Lower leg skin (tissue), 4 donors: ENCODE measurements around the gene ANK3. TPM values are rescaled to one million over a fixed set of nuclear protein-coding genes. Genes with fewer than 3 reads are reported as not detected.

Source experiments
- DNase-seq, 2 donors: peaks; one replicate each; pipeline ENCODE4 v3.0.0-alpha.2; 2019; ENCODE audit warnings: low spot score in 2 of 2
- H3K4me3 ChIP-seq: fragments of 200-600 bp; sonication (generic); 2 replicates; pipeline ENCODE4 v1.5.1; 2017; ENCODE audit warnings: mild to moderate bottlenecking, low read depth; ENCODE audit not compliant: poor library complexity, severe bottlenecking
- POLR2A ChIP-seq, 2 donors: fragments of 450-650 bp; IDR thresholded peaks; one replicate each; pipeline ENCODE4 v1.6.1; 2016 to 2017; ENCODE audit warnings: antibody characterized with exemption in 2 of 2, mild to moderate bottlenecking in 1 of 2, moderate library complexity in 1 of 2
- WGBS, 2 donors: methylation state at CpG; one replicate each; pipeline ENCODE4 v1.1.5; 2018; 5-methylcytosine and 5-hydroxymethylcytosine counted together
- intact Hi-C: fragments of 100-400 bp; cut with DNase I; formaldehyde crosslinking; loops from one replicate; pipeline ENCODE4 v1.15.0; 2023; ENCODE audit warnings: low total_unique reads
- total RNA-seq, 4 donors: library from RNA; depleted of rRNA; stranded (reverse); fragments of >200 nt; gene quantifications; one replicate each; pipeline ENCODE4 v1.1.0, GENCODE V29; 2016
- TF ChIP-seq, protein P1 (sequence below), 3 donors: fragments of 450-650 bp; IDR thresholded peaks; one replicate each; pipeline ENCODE4 v1.5.1; 2016; ENCODE audit warnings: antibody characterized with exemption in 3 of 3, mild to moderate bottlenecking in 3 of 3, moderate library complexity in 2 of 3

The ANK3 gene
- total RNA-seq, 4 donors from 2014 or later = 76.2 to 107 (median 91.5) TPM

DNA sequence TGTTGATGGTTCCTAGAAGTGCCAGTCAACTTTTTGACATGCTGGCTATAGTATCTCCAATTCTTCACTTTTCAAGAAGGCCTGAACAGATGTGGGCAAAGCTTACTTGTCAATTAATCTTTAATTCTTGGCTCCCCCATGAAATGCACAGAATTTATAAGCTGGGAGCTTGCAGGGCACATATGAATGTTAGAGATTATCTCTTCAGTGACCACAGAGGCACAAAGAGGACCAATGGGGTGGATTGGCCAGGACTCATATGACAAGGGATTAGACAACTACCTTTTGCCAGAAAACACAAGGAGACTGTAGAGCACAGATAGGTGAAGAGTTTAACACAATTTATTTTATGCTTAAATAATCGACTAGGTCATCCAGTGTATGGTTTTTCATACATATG, 361.6 kb downstream of the ANK3 start:
- intact Hi-C loops = no loop called here
- 87 to 89% methylated on average over 1 of the region's 1 CpG for WGBS, 2 donors

DNA sequence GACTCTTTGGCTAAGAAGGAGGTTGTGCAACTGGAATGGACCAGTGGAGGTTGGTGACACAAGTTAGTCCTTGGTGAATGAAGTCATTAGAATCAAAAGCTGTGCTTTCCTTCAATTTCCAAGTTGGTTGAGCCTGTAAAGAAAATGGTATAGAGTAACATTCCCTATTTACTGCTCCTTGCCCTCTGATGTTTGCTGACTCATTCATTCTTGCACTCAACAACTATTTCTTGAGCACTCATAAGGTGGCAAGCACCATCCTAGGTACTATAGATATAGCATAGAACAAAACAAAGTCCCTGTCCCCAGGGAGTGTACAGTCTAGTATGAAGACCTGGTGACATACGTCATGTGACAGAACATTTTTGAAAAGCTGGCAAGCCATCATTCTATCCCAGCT, 364.4 kb downstream of the ANK3 start:
- DNase-seq = no peak
- TF ChIP-seq POLR2A (IDR thresholded peaks at IDR 0.05) = no peak
- TF ChIP-seq, protein P1, sequence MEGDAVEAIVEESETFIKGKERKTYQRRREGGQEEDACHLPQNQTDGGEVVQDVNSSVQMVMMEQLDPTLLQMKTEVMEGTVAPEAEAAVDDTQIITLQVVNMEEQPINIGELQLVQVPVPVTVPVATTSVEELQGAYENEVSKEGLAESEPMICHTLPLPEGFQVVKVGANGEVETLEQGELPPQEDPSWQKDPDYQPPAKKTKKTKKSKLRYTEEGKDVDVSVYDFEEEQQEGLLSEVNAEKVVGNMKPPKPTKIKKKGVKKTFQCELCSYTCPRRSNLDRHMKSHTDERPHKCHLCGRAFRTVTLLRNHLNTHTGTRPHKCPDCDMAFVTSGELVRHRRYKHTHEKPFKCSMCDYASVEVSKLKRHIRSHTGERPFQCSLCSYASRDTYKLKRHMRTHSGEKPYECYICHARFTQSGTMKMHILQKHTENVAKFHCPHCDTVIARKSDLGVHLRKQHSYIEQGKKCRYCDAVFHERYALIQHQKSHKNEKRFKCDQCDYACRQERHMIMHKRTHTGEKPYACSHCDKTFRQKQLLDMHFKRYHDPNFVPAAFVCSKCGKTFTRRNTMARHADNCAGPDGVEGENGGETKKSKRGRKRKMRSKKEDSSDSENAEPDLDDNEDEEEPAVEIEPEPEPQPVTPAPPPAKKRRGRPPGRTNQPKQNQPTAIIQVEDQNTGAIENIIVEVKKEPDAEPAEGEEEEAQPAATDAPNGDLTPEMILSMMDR (IDR thresholded peaks at IDR 0.05) = no peak
- intact Hi-C loops = no loop called here
- no peak overlapping the region for H3K4me3 ChIP-seq
- WGBS, 2 donors = 86 to 91% methylated on average over 1 of the region's 1 CpG

More for the DNA sequence above, 361.6 kb downstream of the ANK3 start:
- no peak for DNase-seq
- no peak overlapping the region for H3K4me3 ChIP-seq
- TF ChIP-seq, protein P1 (IDR thresholded peaks at IDR 0.05) = no peak
- no peak for TF ChIP-seq POLR2A (IDR thresholded peaks at IDR 0.05)

DNA sequence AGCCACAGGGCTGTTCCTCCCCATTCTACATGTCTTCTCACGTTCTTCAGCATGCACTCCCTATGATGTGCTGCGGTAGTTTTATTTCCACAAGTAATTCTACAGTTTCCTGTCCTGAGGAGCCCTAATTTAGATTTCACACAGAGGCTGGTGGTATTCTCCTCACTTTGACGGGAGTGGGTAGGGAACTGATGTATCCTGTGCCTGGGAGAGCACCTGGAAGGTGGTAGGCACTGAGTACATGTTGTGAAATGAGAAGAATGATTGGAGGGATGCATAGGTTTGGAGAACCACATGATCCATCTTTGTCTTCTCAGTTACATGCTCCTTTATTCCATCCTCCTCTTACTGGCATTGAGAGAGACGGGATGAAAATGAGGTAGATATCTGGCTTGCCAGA, 365.2 kb downstream of the ANK3 start:
- no peak overlapping the region for H3K4me3 ChIP-seq
- TF ChIP-seq POLR2A (IDR thresholded peaks at IDR 0.05) = no peak
- TF ChIP-seq, protein P1 (IDR thresholded peaks at IDR 0.05) = no peak
- WGBS, 2 donors = 67 to 72% methylated on average over 4 of the region's 4 CpGs
- intact Hi-C loops = no loop called here
- DNase-seq = no peak

DNA sequence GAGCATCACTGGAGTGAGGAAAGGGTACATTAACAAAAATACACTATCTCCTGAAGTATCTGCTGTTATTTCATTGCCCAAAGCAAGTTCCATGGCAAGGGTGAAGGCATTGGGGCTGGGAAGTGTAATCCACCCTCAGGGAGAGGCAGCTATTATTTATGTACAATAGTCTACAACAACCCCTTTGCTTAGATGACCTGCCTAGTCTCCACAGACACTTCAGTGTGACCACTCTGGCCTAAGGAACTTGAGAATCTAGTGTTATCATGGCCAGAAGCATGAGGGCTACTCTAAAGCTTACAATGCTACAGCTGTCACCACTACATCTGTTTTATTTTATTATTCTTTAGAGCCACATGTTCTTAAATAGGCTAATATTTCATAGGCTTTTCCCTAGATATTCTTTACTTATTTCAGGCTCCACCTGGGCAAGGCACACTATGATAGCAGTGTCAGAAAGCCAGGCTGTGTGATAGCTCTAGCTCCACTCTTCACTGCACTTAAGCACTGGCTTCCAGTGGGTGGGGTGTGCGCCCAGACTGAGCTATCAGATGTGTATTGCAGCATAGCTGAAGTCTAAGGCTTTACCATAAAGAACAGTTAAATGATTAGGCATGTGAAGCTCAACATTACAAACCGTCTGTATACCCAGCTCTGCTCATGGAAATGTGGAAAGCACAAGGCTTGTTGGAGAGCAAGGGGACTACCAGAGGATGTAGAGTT, 366.4 kb downstream of the ANK3 start:
- intact Hi-C loops = no loop called here
- no peak for TF ChIP-seq POLR2A (IDR thresholded peaks at IDR 0.05)
- TF ChIP-seq, protein P1 (IDR thresholded peaks at IDR 0.05) = no peak
- DNase-seq = no peak
- no peak overlapping the region for H3K4me3 ChIP-seq
- WGBS, 2 donors = 52 to 71% methylated on average over 2 of the region's 2 CpGs

DNA sequence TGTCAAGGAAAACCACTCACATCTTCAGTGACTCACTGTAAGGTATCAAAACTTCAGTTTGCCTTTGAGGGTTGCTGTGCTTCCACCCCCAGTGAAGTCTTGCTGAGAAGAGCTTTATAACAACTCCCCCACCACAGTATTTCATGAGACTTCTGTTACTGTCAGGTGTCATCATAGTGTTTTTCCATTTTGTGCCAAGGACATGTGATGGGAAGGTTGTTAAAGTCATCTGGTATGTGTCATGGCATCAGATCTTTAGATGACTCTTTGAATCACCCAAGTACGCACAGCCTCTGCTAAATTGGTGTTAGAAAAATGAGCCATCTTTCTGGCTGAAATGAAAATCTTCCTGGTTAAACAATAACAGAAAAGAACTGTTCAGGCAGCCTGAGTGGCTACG, 368.3 kb downstream of the ANK3 start:
- no peak for DNase-seq
- intact Hi-C loops = no loop called here
- WGBS, 2 donors = 89 to 90% methylated on average over 2 of the region's 2 CpGs
- no peak overlapping the region for H3K4me3 ChIP-seq
- no peak for TF ChIP-seq POLR2A (IDR thresholded peaks at IDR 0.05)
- TF ChIP-seq, protein P1 (IDR thresholded peaks at IDR 0.05) = no peak

DNA sequence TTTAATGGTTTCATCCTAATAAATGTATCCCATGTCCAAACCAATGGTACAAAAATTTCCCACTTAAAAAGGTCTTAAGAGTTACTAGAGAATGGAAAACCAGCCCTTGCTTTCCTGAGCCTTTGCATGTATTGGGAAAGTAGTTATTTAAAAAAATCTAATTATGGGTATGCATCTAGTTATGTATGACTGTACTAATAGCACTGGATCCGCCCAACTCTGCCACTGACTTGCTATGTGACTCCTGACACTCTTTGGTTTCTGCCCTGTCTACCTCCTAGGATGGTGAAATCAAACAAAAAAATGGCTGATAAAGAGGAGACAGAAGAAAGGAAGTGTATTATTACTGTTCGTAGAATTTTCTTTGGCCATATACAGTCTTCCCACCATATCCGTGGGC, 372.9 kb downstream of the ANK3 start:
- WGBS, 2 donors = 82 to 87% methylated on average over 3 of the region's 3 CpGs
- intact Hi-C loops = no loop called here
- no peak overlapping the region for H3K4me3 ChIP-seq
- TF ChIP-seq POLR2A (IDR thresholded peaks at IDR 0.05) = no peak
- TF ChIP-seq, protein P1 (IDR thresholded peaks at IDR 0.05) = no peak
- no peak for DNase-seq
